GM18511 (cell line): Measurements from ENCODE around the gene PRKCZ.

ENCODE experiments used
- ATAC-seq: cut with Tn5 transposase; IDR thresholded peaks from one replicate; pipeline ENCODE4 v1.9.1; 2021; ENCODE audit warnings: mild to moderate bottlenecking, moderate library complexity; ENCODE audit not compliant: unreplicated experiment

PRKCZ gene

GRCh38 chr1:2215329-2215728 lies 165.1 kb downstream of the PRKCZ start:
- no peak for ATAC-seq

- no peak for ATAC-seq
These were observed 165.9 kb downstream of the PRKCZ start for GRCh38 chr1:2215909-2216766.

- ATAC-seq, result no peak
These were observed 166.5 kb downstream of the PRKCZ start for GRCh38 chr1:2216767-2217058.

GRCh38 chr1:2221271-2221670 lies 171.1 kb downstream of the PRKCZ start:
- no peak for ATAC-seq

- ATAC-seq, result no peak
These were observed 174.0 kb downstream of the PRKCZ start for GRCh38 chr1:2224170-2224584.

- ATAC-seq, result no peak
These were observed 174.6 kb downstream of the PRKCZ start for GRCh38 chr1:2224631-2225428.

- no peak for ATAC-seq
These were observed 176.5 kb downstream of the PRKCZ start for GRCh38 chr1:2226525-2227345.

- ATAC-seq, result peak; percentile 85
These were observed 177.3 kb downstream of the PRKCZ start for GRCh38 chr1:2227346-2228156.

- ATAC-seq, result no peak
These were observed 178.0 kb downstream of the PRKCZ start, which contains the start of gene SKI for GRCh38 chr1:2228157-2228594. SKI (plus strand) TSS chr1:2228319; CDS start chr1:2228767, 448 bp downstream.

- no peak for ATAC-seq
These were observed 178.5 kb downstream of the PRKCZ start for GRCh38 chr1:2228694-2229036.

- ATAC-seq, result no peak
These were observed 179.0 kb downstream of the PRKCZ start for GRCh38 chr1:2229037-2229864.

GRCh38 chr1:2229911-2230731 lies 179.9 kb downstream of the PRKCZ start:
- no peak for ATAC-seq

- no peak for ATAC-seq
These were observed 180.7 kb downstream of the PRKCZ start for GRCh38 chr1:2230781-2231531.

- no peak for ATAC-seq
These were observed 181.5 kb downstream of the PRKCZ start for GRCh38 chr1:2231532-2232254.

GRCh38 chr1:2232255-2232915 lies 182.2 kb downstream of the PRKCZ start:
- ATAC-seq, result no peak

- ATAC-seq, result no peak
These were observed 182.8 kb downstream of the PRKCZ start for GRCh38 chr1:2232916-2233438.

- no peak for ATAC-seq
These were observed 183.3 kb downstream of the PRKCZ start for GRCh38 chr1:2233468-2233867.
